HG03432 (cell line): ENCODE data around the gene CD55.
"Not testable (repeated sequence)": the region's sequence is repeated elsewhere in the genome, so short reads cannot be mapped to it uniquely, and the experiment has no call there.

Source experiments
- ATAC-seq: cut with Tn5 transposase; IDR thresholded peaks from one replicate; pipeline ENCODE4 v1.9.1; 2021; ENCODE audit warnings: mild to moderate bottlenecking, moderate library complexity; ENCODE audit not compliant: unreplicated experiment

Gene CD55

GRCh38 chr1:207305489-207305873 is 16.0 kb upstream of the CD55 start:
- ATAC-seq, result no peak

- ATAC-seq, result no peak
Measured at GRCh38 chr1:207306023-207306422, 15.5 kb upstream of the CD55 start.

GRCh38 chr1:207306603-207307002 is 14.9 kb upstream of the CD55 start:
- ATAC-seq, result no peak

- no peak for ATAC-seq
Measured at GRCh38 chr1:207308451-207309190, 12.9 kb upstream of the CD55 start.

- ATAC-seq, result no peak
Measured at GRCh38 chr1:207309745-207310273, 11.7 kb upstream of the CD55 start.

- no peak for ATAC-seq
Measured at GRCh38 chr1:207311888-207312603, 9.4 kb upstream of the CD55 start.

- no peak for ATAC-seq
Measured at GRCh38 chr1:207312604-207312920, 8.9 kb upstream of the CD55 start.

- no peak for ATAC-seq
Measured at GRCh38 chr1:207313131-207313530, 8.3 kb upstream of the CD55 start.

- no peak for ATAC-seq
Measured at GRCh38 chr1:207314816-207315215, 6.7 kb upstream of the CD55 start.

GRCh38 chr1:207315435-207315834 is 6.0 kb upstream of the CD55 start:
- no peak for ATAC-seq

- ATAC-seq, result no peak
Measured at GRCh38 chr1:207316141-207316540, 5.3 kb upstream of the CD55 start.

- no peak for ATAC-seq
Measured at GRCh38 chr1:207316622-207317391, 4.7 kb upstream of the CD55 start.

GRCh38 chr1:207317561-207317960 is 3.9 kb upstream of the CD55 start:
- no peak for ATAC-seq

- no peak for ATAC-seq
Measured at GRCh38 chr1:207318072-207318619, 3.3 kb upstream of the CD55 start.

- no peak for ATAC-seq
Measured at GRCh38 chr1:207319199-207319598, 2.3 kb upstream of the CD55 start.

- ATAC-seq, result not testable (repeated sequence)
Measured at GRCh38 chr1:207320105-207320504, 1.4 kb upstream of the CD55 start.

GRCh38 chr1:207321790-207322645 is 540 bp downstream of the CD55 start:
- ATAC-seq, result no peak

GRCh38 chr1:207323425-207324225 is 2.1 kb downstream of the CD55 start:
- ATAC-seq, result no peak

GRCh38 chr1:207328004-207328403 is 6.5 kb downstream of the CD55 start:
- ATAC-seq, result no peak
